ENCODE measurements around the gene LTO1. TPM values are rescaled to one million over a fixed set of nuclear protein-coding genes. Genes with fewer than 3 reads are reported as not detected.

Gene LTO1
- total RNA-seq, 1 donor from 2014 or later, result 10.9 TPM

DNA sequence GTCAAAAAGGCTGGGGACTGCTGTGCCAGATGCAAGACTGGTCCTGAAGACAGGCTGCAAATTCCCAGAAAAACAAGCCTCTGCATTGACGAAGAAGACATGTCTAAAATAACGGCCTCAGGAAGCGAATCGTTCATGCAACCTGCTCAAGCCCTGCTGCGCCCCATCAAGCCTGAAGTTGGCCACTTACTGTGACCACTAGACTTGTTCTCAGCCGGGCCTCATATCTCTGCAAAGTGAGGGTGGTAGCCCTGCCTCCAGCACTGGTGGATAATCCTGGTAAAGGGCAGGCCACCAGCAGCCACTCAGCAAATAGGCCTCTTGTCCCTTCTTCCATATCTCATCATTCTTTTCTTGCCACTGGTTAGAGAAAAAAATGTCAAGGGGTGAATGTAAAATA, 11.8 kb downstream of the LTO1 start:
- ATAC-seq (no peak), DNase-seq (no peak)
- intact Hi-C loops (cut with micrococcal nuclease), result no loop called here

DNA sequence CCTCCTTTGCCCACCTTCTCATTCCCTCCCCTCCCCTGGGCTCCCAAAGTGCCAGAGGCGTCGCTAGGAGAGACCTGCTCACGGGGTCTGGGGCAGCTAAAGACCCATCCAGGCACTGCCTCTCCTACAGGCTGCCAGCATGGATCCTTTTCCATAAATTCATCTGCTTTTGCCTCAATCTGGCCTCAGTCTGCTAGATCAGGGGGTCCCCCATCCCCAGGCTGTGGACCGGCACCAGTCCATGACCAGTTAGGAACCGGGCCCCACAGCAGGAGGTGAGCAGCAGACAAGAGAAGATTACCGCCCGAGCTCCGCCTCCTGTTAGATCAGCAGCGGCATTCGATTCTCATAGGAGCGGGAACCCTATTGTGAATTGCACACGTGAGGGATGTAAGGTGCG, 12.3 kb downstream of the LTO1 start:
- DNase-seq, result peak; percentile 17
- no peak for ATAC-seq

GRCh38 chr11:69662021-69662698, 13.0 kb downstream of the LTO1 start:
- DNase-seq, result peak; percentile 71
- peak; percentile 65 for ATAC-seq
- intact Hi-C loops (cut with micrococcal nuclease), result no loop called here

More for the DNA sequence above, 12.3 kb downstream of the LTO1 start:
- intact Hi-C loops (cut with micrococcal nuclease), result no loop called here

GRCh38 chr11:69661413-69661715, 13.8 kb downstream of the LTO1 start:
- ATAC-seq, result no peak
- peak; percentile 15 for DNase-seq
- intact Hi-C loops (cut with micrococcal nuclease), result no loop called here

- DNase-seq (no peak), ATAC-seq (no peak)
- intact Hi-C loops (cut with micrococcal nuclease), result no loop called here
Measured at GRCh38 chr11:69660001-69660500, 15.1 kb downstream of the LTO1 start.

GRCh38 chr11:69659591-69659990, 15.6 kb downstream of the LTO1 start:
- intact Hi-C loops (cut with micrococcal nuclease), result no loop called here
- DNase-seq (no peak), ATAC-seq (no peak)

- intact Hi-C loops (cut with micrococcal nuclease), result no loop called here
- no peak for DNase-seq
- ATAC-seq, result no peak
Measured at GRCh38 chr11:69658626-69659450, 16.3 kb downstream of the LTO1 start.

GRCh38 chr11:69657911-69658625, 17.1 kb downstream of the LTO1 start:
- DNase-seq (peak; percentile 22), ATAC-seq (no peak)
- intact Hi-C loops (cut with micrococcal nuclease), result no loop called here

GRCh38 chr11:69657456-69657910, 17.7 kb downstream of the LTO1 start:
- ATAC-seq (no peak), DNase-seq (no peak)

GRCh38 chr11:69656536-69657455, 18.4 kb downstream of the LTO1 start:
- intact Hi-C loops (cut with micrococcal nuclease), result no loop called here
- DNase-seq, result no peak
- no peak for ATAC-seq

More at GRCh38 chr11:69657456-69657910, 17.7 kb downstream of the LTO1 start:
- intact Hi-C loops (cut with micrococcal nuclease), result no loop called here

GRCh38 chr11:69655479-69656428, 19.4 kb downstream of the LTO1 start:
- no peak for DNase-seq
- ATAC-seq, result no peak
- intact Hi-C loops (cut with micrococcal nuclease), result no loop called here

DNA sequence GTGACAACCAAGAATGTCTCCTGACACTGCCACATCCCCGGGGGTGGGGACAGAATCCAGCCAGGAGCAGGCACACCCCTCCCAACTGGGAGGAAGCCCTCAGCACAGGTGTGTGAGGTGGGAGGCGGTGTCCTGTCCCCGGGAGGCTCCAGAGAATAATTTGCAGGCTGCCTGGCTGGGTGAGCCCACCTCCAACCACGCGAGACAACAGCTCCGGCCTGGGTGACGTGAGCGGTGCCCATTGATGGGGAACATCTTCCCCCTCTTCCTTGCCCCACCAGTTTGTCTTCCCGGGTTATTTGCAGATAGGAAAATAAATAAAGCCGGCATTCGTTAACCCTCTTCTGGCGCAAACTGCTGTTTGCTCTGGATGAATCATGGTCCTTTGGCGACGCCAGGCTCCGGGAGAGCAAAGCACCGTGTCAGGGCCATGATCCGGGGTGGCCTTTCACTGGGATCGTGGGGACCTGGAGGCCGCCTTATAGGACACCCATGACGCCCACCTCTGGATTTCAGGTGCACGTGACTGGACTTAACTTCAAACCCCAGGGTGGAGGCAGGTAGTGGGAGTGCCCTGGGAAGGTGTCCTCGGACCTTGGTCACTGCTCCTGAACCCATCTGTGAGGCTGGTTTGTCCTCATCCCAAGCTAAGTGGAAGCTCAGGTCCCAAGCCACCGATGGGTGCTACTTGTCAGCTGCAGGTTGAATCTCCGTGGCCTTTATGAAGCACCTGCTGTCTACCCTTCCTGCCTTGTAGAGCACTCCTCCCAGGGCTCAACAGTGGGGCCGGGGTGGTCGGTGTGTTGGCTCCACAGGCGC, 20.3 kb downstream of the LTO1 start:
- DNase-seq, result peak; percentile 26
- intact Hi-C loops (cut with micrococcal nuclease), result no loop called here
- ATAC-seq, result peak; percentile 5

GRCh38 chr11:69654001-69654659, 21.0 kb downstream of the LTO1 start:
- peak; percentile 19 for ATAC-seq
- intact Hi-C loops (cut with micrococcal nuclease), result no loop called here
- no peak for DNase-seq

DNA sequence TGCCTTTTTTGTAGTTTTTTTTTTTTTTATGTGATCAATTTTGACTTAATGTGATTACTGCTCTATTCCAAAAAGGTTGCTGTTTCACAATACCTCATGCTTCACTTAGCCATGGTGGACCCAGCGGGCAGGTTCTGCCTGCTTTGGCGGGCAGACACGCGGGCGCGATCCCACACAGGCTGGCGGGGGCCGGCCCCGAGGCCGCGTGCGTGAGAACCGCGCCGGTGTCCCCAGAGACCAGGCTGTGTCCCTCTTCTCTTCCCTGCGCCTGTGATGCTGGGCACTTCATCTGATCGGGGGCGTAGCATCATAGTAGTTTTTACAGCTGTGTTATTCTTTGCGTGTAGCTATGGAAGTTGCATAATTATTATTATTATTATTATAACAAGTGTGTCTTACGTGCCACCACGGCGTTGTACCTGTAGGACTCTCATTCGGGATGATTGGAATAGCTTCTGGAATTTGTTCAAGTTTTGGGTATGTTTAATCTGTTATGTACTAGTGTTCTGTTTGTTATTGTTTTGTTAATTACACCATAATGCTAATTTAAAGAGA, 21.7 kb downstream of the LTO1 start:
- DNase-seq (no peak), ATAC-seq (no peak)
- intact Hi-C loops (cut with micrococcal nuclease), result no loop called here

- no peak for DNase-seq
- ATAC-seq, result no peak
- intact Hi-C loops (cut with micrococcal nuclease), result no loop called here
Measured at GRCh38 chr11:69652999-69653398, 22.2 kb downstream of the LTO1 start.
